ENCODE measurements around the gene LY6G5C. TPM values are rescaled to one million over a fixed set of nuclear protein-coding genes. Genes with fewer than 3 reads are reported as not detected.

LY6G5C gene
- total and polyA plus RNA-seq, 2 of the 13 experiments (the other 11 are each of a cell fraction or from before 2014, with no cell fraction given): 0.33 to 0.55 TPM

GRCh38 chr6:31717499-31718222 is 36.8 kb upstream of the LY6G5C start (continued):
- no peak for TF ChIP-seq SETDB1 (CRISPR knock-in tag; IDR thresholded peaks at IDR 0.05; ENCODE audit: borderline replicate concordance)
- no peak for TF ChIP-seq RARG (CRISPR knock-in tag; IDR thresholded peaks at IDR 0.05; ENCODE audit: low read depth)
- TF ChIP-seq POLR2G (IDR thresholded peaks at IDR 0.05; ENCODE audit: low read depth, low read length): no peak
- no peak for TF ChIP-seq SRSF4 (IDR thresholded peaks at IDR 0.05; ENCODE audit: low read depth, low read length, poor library complexity, severe bottlenecking)
- no peak for TF ChIP-seq ZNF264 (CRISPR knock-in tag; IDR thresholded peaks at IDR 0.05)
- no peak for TF ChIP-seq FOSL1 (CRISPR knock-in tag; IDR thresholded peaks at IDR 0.05; ENCODE audit: borderline replicate concordance)
- TF ChIP-seq NFKBIZ (CRISPR knock-in tag; IDR thresholded peaks at IDR 0.05): no peak
- no peak for TF ChIP-seq AHDC1 (CRISPR knock-in tag; IDR thresholded peaks at IDR 0.05; ENCODE audit: borderline replicate concordance)
- TF ChIP-seq ZIK1 (CRISPR knock-in tag; IDR thresholded peaks at IDR 0.05; ENCODE audit: borderline replicate concordance, low read depth): no peak
- no peak for TF ChIP-seq IRF9 (CRISPR knock-in tag; IDR thresholded peaks at IDR 0.05; ENCODE audit: borderline replicate concordance)
- no peak; the same call in 1 of the 2 replicates for TF ChIP-seq FOSL2 (CRISPR knock-in tag; IDR thresholded peaks at IDR 0.05)
- TF ChIP-seq ZKSCAN1 (IDR thresholded peaks at IDR 0.05; ENCODE audit: low read length): no peak
- TF ChIP-seq SSRP1 (CRISPR knock-in tag; IDR thresholded peaks at IDR 0.05): no peak
- TF ChIP-seq POLR2AphosphoS2 (IDR thresholded peaks at IDR 0.05; ENCODE audit: low read depth, low read length): no peak
- TF ChIP-seq, protein P1, sequence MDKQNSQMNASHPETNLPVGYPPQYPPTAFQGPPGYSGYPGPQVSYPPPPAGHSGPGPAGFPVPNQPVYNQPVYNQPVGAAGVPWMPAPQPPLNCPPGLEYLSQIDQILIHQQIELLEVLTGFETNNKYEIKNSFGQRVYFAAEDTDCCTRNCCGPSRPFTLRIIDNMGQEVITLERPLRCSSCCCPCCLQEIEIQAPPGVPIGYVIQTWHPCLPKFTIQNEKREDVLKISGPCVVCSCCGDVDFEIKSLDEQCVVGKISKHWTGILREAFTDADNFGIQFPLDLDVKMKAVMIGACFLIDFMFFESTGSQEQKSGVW (CRISPR knock-in tag; IDR thresholded peaks at IDR 0.05; ENCODE audit: borderline replicate concordance): no peak
- TF ChIP-seq SMARCC2 (IDR thresholded peaks at IDR 0.05): no peak
- TF ChIP-seq HIC2 (CRISPR knock-in tag; IDR thresholded peaks at IDR 0.05; ENCODE audit: low read depth): no peak
- peak; percentile 71; the same call in 1 of the 2 replicates for TF ChIP-seq ZFP91 (CRISPR knock-in tag; IDR thresholded peaks at IDR 0.05; ENCODE audit: borderline replicate concordance)
